GM15510 (cell line): Measurements from ENCODE around the gene ENTPD7.

Experiments
- POLR2A ChIP-seq: IDR thresholded peaks from 3 replicates; pipeline ENCODE4 v1.6.1; 2011; ENCODE audit warnings: borderline replicate concordance; ENCODE audit not compliant: insufficient read length; ENCODE audit errors: extremely low read depth

Gene ENTPD7

DNA sequence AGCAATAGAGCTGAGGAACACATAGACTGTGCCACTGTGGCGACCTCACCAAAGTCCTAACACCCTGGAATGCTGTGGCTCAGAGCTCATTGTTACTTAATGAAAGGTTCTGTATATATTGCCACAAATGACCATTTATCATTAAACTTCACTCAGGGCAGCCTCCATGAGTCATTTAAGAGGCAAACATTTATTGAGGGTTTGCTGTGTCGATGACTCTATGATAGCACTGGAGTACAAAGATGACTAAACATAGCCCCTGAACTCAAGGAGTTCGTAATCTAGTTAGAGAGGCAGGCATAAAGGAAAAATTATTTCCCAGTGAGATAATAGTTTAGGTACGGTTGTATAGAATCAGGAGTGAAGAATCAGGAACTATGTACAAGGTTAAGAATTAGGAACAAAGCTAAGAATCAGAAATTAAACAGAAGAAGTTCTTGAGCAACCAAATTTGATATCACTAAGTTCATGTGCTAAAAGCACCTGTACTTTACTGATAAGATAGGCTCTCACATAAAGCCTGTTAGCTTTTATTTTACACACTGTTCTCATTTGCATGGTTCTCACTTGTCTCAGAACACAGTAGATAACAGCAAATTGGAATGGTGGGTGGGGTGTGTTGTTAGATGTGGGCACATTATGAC, 7.9 kb downstream of the ENTPD7 start:
- TF ChIP-seq POLR2A = no peak

DNA sequence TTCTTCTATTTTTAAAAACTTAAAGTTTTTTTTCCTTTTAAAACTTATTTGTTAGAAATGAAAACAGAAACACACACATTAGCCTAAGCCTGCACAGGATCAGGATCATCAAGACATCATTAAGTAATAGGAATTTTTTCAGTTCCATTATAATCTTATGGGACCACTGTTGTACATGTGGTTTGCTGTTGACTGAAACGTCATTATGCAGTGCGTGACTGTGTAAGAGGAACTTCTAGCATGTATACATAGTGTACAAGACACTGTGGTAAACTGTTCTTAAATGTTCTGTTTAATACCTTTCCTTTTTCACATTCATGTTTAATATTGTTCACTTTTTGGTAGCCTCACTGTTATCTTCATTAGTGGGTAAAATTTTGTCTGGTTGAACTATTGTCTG, 12.1 kb downstream of the ENTPD7 start:
- TF ChIP-seq POLR2A = no peak

DNA sequence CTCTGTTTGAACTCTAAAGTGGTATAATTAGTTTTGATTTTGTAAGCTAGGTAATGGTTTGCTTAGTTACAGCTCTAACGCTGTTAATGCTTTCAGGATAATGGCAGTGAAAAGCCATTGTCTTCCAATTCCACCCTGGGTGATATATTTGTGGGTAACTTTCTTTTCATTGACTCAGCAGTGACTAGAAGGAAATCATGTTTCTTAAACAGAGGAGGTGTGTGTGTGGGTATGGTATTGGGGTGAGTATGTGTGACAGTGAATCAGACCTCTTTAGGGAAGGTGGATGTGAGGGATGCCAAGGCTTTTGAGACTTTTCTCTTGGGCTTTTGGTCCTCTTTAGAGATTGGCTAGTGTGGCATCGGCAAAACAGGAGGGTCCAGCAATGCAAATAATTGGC, 13.6 kb downstream of the ENTPD7 start:
- TF ChIP-seq POLR2A = no peak

DNA sequence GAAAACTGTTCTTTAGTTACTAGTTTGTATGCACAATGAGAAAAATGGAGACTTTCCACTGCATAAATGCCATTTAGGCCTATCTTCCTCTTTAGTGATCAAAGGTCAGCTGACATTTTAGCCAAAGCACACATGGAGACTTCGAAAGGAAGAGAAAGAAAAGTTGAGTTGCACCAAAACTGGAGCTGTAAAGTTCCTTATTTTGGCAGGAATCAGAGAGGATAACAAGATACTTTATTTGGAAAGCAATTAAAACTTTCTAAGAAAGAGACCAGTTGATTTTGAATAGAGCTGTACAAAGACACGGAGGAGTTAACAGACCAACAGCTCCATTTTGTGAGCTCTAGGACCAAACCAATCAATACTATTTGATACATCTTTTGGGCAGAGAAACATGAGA, 14.2 kb downstream of the ENTPD7 start:
- no peak for TF ChIP-seq POLR2A

DNA sequence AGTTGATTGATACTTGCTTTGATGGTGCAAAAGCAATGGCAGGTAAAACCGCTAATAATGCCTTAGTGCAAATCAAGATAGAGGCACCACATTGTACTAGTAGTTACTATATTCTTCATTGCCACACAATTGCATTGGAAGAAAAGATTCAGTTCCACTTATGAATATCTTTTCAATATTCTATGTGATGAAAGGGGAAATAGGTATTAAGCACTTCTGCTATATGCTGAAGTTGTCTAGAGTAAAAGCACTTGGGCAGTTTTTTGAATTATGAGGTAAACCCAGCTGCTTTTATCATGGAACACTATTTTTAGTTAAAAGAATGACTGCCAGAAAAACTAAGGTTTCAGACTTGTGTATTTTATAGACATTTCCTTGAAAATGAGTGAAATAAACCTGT, 15.5 kb downstream of the ENTPD7 start:
- no peak for TF ChIP-seq POLR2A

DNA sequence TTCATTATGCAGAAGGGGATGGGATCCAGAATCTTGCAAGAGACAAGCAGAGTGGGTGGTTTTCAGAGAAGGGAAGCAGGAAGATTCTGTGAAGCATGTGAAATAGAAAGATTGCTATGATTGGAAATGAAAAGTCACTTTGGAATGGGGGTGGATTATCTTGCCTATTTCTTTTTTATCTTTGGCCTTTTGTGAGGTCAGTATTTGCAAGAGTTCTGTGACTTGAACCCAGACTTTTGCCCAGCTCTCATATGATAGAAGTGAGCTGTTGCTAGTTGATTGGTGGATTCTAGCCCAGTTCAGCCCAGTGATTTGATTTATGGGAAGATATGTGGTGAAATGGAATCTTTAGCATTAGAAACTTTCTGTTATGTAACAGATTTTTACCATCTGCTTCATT, 17.1 kb downstream of the ENTPD7 start:
- TF ChIP-seq POLR2A = no peak

DNA sequence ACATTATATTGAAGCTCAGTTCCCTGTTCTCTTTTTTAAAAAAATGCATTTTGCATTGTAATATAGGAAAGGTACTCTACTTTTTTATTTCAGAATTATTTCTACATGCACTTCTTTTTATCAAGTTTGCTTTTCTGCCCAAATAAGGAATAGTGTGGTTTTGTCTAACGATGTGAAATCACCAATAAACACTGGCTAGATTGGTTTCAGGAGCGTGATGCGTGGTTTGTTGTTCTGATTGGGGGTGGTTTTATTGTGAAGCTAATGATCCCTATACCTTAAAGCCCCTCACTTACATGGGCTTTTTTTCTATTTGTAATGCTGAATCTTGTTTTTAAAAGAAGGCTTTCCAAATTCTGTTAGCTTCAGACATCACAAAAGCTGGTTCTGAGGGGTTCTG, 17.6 kb downstream of the ENTPD7 start:
- TF ChIP-seq POLR2A = no peak

DNA sequence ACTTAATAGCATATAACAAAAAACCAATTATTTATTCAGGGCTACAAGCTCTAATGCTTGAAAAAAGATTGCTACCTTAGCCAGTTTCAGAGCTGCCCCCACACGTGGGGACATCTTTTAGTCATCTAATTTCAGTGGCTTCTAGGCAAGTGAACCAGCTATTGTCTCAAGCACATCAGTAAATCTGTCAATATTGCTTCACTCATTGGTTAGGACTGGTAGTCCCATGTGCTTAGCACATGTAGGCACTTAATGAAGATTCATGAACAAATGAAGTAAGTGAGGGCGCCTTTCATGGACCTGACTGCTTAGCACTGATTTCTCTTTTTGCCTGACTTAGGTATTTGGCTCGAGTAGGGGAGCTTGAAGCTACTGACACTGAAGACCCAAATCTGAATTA, 19.6 kb downstream of the ENTPD7 start:
- TF ChIP-seq POLR2A = no peak

DNA sequence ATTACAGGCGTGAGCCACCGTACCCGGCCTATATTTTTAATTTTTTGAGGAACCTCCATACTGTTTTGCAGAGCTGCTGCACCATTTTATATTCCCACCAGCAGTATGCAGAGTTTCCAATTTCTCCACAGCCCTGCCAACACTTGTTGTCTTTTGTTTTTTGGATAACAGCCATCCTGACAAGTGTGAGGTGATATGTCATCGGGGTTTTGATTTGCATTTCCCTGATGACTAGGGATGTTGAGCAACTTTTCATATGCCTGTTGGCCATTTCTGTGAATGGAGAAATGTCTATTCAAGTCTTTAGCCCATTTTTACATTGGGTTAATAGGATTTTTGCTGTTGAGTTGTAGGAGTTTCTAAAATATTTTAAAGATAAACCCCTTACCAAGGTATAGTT, 22.2 kb downstream of the ENTPD7 start:
- no peak for TF ChIP-seq POLR2A

DNA sequence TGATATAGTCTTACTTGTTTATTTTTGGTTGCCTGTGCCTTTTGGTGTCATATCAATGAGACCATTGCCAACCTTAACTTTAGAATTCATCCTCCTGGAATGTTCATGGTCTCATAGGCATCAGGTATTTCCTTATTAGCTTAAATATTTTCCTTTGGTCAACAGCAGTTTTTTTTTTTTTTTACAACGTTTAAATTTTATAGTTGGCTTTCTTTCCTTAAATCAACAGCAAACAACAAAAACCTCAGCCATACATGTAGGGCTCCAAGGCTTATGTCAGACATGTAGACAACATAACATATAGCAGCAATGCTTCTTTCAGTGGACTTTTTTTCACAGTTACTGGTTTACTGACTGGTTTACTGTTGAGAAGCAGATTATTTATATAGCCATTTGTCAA, 22.7 kb downstream of the ENTPD7 start:
- no peak for TF ChIP-seq POLR2A

DNA sequence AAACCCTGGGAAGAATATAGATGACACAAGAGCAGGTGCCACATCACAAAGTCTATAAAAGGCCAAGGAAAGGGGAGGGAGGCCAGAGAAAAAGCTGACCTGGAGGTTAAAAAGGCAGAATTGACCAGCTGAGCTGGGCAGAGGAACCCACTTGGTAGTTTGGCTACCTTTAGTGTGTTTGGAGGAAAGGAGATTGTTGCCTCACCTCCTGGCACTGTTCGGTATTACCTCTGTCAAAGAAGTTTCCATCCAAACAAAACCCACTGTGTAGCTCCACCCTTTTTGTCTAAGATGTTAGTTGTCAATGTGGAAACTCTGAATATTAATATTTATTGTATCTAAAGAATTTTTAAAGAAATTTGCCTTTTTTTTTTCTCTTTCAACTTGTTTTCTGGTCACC, 23.4 kb downstream of the ENTPD7 start:
- TF ChIP-seq POLR2A = no peak

DNA sequence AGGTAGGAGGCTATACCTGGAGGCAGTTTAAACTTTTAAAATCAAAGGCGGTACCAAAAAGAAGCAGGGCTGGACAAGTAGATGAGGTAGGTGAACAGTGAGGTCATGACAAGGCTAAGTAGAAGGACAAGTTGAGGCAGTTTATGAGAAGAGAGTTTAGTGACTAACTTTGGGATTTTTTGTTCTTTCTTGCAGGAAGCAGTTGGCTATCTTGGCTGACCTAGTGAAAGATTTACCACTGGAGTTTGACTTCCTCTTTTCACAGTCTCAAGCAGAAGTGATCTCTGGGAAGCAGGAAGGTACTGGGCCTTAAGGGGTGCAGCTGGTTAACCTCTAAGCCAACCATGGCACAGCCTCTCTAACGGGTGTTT, 26.3 kb downstream of the ENTPD7 start:
- TF ChIP-seq POLR2A = no peak

DNA sequence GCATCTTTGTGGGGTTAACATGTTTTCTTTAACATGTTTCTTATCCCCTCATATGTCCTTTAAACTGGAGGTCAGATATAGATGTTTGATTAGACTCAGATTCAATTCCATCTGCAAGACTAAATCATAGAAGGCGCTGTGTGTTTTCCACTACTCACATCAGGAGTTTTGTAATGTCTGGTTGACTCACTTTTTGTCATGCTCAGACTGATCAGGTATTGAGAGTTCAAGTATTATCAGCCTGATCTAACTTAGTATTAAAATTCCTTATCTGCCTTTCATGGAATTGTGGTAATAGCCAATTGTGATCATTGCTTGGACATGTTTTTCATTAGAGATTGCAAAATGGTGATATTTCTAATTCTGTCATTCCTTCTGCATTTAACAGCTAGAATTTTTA, 30.2 kb downstream of the ENTPD7 start:
- no peak for TF ChIP-seq POLR2A

DNA sequence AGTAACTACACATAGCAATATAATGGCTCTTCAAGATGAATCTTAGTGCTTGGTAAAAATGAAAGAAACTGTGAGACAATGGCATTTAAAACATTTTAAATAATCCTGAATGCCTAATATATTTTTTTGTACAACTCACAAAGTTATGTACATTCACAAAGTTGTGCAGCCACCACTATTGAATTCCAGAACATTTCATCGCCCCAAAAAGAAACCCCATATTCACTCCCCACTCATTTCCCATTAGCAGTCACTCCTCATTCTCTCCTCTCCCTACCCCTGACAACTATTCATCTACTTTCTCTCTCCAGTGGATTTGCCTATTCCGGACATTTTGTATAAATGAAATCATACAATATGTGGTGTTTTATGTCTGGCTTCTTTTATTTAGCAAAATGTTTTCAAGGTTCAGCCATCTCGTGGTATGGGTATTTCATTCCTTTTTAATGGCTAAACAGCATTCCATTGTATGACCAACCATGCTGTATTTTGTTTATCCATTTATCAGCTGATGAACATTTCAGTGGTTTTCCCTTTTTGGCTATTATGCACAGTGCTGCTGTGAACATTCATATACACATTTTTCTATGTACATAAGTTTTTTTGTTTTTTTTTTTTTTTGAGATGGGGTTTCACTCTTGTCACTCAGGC, 34.7 kb downstream of the ENTPD7 start:
- TF ChIP-seq POLR2A = no peak

DNA sequence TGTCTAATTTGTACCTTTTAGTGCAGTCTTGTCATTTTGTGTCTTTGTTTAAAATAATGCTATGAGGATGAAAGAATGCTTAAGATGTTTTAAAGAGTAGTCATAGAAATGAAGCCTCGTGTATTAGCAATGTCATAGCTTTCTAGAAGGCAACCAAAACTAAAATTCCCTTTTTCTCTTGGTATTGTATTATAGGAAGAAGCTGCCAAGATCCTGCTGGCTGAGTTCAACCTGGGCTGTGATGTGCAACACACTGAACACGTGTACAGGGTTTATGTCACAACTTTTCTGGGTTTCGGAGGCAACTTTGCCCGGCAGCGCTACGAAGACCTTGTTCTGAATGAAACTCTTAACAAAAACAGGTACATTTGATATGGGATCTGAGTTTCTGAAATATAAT, 36.5 kb downstream of the ENTPD7 start:
- TF ChIP-seq POLR2A = no peak

DNA sequence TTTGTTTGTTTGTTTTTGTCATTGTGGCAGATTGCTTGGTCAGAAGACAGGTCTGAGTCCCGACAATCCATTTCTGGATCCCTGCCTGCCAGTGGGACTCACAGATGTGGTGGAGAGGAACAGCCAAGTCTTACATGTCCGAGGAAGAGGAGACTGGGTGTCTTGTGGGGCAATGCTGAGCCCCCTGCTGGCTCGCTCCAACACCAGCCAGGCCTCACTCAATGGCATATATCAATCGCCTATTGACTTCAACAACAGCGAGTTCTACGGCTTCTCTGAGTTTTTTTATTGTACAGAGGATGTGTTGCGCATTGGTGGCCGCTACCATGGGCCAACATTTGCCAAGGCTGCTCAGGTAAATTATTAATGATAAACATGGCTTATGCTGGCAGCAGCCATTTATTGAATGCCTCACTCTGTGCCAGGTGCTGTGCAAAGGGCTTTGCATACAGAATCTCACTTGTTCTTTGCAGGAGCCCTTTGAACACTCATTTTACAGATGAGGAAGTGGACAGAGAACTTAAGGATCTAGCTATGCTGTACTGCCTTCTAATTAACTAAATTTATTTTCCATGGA, 39.3 kb downstream of the ENTPD7 start:
- TF ChIP-seq POLR2A = no peak

DNA sequence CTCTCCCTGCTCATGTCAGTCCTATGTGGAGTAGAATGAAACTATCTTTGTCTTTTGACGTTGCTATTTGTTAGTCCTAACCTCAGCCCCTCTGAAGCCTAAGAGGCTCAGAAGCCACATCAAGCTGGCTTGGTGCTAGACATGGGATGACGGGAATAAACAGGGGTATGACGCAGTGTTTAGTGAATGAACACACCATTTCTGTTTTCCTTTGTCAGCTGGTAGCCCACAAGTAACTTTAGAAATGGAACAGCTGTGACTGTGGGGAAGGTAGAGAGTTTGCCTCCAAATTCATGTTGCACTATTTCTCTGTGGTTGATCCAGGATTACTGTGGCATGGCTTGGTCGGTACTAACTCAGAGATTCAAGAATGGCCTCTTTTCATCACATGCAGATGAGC, 41.3 kb downstream of the ENTPD7 start:
- TF ChIP-seq POLR2A = no peak

DNA sequence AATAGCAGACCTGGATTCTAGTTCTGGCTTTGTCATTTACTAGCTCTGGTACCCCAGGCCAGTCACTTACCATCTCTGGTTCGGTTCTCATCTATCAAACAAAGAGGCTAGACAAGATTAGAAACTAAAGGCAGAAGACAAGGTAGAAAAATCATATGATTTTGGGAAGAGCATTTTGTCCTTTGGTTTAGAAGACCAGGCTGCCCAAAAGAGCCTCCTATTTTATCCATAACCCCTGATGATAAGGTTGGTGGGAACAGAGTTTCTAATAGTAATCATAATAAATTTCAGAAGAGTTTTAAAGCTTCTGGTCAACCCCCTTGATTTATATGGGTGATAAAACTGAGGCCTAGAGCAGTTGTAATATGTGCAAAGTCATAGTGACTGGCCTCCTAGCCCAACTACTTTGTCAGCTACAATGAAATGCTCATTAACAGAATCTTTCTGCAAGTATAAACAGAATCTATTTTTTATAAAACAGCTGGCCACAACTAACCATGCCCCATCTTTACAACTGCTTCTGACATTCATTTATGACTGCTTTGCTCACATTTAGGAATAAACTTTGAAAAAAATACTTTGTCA, 49.2 kb downstream of the ENTPD7 start:
- TF ChIP-seq POLR2A = no peak
